Medulla oblongata (tissue), 1 donor: ENCODE data around the gene MCHR1.
"Not testable (repeated sequence)": the region's sequence is repeated elsewhere in the genome, so short reads cannot be mapped to it uniquely, and the experiment has no call there.

ENCODE experiments used
- DNase-seq: peaks from one replicate; pipeline ENCODE4 v3.0.0-alpha.2; 2015; ENCODE audit errors: extremely low spot score

The MCHR1 gene

DNA sequence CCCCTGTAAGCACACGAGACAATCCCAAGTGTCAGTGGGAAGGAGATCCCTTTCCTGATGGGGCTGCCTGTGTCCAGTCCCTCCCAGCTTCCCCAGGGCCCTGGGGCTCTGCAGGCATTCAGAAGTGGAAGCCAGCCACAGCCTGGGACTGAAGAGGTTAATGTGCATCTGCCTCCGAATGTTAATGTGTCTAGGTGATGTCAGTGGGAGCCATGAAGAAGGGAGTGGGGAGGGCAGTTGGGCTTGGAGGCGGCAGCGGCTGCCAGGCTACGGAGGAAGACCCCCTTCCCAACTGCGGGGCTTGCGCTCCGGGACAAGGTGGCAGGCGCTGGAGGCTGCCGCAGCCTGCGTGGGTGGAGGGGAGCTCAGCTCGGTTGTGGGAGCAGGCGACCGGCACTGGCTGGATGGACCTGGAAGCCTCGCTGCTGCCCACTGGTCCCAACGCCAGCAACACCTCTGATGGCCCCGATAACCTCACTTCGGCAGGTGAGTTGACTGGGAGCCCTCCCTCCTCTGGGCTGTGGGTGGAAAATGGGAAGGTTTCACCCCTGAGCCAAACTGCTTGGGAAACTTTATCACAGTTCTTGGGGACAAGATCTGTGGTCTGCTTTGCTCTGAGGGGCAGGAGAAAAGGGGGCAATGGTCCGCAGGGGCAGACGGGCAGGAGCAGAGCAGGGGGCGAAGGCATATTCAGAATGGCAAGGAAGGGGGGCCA is at the start of gene MCHR1:
Gene MCHR1, plus strand, starts transcription at position 236 of the 715 bp plus-strand sequence. Its CDS starts 169 bp downstream, at position 405.
- DNase-seq = no peak

- no peak for DNase-seq
Measured at GRCh38 chr22:40631925-40632324, 47.4 kb upstream of the MCHR1 start.

- no peak for DNase-seq
Measured at GRCh38 chr22:40633036-40633435, 46.2 kb upstream of the MCHR1 start.

- no peak for DNase-seq
Measured at GRCh38 chr22:40634119-40634903, 45.0 kb upstream of the MCHR1 start.

- peak; percentile 34 for DNase-seq
Measured at GRCh38 chr22:40635043-40635939, 44.0 kb upstream of the MCHR1 start.

DNA sequence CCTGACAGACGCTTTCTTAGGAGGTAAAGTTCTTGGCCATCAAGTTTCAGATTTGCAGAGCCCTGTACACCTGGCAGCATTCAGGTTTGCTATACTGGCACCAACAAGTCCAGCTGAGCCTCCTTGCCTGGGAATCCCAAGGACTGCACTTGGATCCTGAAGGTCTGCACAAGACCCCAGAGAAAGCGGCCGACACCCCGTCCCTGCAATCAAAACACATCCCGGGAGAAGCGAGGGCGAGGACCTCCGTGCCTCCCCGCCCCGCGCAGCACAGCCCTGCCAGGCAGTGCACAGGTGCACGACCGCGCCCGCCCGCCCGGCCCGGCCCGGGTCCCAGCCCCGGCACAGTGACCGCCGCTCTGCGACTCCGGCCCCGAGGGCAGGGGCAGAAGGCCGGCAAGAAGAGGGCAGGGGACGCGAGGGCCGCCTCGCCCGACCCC is 43.3 kb upstream of the MCHR1 start:
- DNase-seq = no peak

DNA sequence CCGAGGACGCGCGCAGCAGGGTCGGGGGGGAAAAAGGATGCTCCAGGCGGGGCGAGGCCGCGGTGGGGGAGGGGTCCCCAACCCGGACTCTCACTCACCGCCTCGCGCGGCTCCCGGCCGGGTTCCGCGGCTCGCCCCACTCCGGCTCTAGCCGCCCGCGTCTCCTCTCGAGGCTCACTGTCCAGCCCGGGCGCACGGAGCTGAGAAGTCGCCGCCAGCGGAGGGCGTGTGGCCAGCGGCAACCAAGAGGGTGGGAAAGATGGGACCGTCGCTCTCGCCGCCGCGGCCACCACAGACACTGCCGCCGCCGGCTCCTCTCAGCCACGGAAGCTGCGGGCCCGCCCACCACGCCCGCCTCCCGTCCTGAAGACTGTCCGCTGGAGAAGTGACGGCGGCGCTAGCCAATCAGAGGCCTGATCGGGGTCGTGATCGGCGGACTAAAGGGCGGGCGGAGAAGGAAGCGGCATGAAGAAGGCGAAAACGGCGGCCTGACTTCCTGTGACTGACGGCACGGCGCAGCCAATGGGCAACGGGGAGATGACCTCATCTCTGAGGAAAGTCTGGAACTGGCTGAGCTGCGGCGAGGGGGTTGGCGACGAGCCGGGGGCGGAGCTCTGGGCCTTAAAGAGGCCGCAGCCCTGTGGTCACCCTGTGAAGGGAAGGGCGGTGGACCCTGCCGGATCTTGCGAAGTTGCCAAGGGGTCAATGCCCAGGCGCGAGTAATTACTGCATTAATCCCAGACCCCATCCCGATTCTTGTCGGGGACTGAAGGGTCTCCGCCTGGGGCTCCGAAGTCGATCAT is 42.7 kb upstream of the MCHR1 start, which contains the start of gene MRTFA:
Gene MRTFA, minus strand, starts transcription at position 340 of the 803 bp plus-strand sequence.
- DNase-seq = peak; percentile 100

DNA sequence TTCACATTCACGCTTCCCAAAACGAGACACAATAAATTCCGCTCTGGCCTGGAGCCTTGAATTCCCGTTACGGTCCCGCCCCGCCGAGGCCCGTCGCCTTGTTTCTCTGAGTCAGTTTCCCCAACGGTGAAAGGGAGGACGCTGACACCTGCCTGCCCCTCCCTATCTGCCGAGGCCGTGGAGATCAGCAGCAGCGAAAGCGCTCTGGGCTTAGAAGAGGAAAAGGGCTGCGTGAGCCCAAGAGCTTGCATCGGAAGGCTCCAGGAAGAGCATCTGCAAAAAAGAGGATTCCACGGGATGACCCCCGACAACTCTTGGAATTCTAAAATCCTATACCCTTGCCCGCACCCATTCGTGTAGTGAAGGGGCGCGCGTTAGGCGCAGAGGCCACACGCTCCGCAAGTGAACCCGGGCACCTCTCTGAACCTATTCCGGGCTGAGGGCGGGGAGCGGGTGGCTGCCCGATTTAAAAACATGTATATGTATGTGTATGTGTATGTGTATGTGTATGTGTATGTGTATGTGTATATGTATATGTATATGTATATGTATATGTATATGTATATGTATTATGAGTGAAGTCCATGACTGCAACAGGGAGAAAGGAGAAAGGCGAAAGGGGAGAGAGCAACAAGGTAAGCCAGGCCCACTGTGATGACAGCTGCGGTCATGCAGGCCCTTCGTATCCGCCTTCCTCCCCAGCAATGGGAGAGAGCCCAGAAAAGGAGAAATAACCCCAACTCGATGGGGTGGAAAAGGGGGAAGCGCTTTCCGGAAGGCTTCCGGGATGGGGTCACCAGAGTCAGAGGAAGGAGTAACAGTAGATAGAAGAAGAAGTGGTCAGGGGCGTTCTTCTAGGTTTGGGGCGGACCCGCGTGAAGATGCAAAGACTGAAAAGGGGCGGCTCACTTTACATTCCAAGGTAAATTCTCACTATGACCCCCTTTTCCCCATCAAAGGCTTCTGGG is 41.8 kb upstream of the MCHR1 start:
- DNase-seq = peak; percentile 58

DNA sequence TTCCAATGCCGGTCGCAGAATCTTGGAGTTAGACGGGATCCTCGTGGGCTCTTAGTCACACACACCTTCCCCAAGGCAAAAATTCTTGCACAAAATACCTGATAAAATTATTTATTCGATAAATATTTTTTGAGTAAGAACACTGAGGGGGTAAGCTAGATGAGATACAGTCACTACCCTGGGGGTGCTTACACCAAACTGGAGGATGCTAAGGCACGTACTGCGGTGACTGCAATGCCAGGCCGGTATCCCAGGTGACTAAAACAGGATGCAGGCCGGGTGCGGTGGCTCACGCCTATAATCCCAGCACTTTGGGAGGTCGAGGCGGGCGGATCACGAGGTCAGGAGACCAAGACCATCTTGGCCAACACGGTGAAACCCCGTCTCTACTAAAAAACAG is 41.0 kb upstream of the MCHR1 start:
- no peak for DNase-seq

DNA sequence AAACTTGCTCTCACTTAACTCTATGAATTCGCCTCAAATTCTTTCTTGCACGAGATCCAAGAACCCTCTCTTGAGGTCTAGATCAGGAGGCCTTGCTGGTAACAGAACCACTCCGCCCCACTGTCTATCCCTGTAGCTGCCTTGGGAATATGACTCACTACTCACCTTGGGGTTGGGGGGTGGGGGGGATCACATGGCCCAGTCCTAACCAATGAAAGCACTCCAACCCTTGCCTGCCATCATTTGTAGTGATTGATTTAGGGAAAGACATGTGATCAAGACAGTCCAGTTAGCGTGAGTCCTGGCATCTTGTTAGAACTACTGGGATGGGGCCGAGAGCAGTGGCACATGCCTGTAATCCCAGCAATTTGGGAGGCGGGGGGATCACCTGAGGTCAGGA is 38.0 kb upstream of the MCHR1 start:
- no peak for DNase-seq

DNA sequence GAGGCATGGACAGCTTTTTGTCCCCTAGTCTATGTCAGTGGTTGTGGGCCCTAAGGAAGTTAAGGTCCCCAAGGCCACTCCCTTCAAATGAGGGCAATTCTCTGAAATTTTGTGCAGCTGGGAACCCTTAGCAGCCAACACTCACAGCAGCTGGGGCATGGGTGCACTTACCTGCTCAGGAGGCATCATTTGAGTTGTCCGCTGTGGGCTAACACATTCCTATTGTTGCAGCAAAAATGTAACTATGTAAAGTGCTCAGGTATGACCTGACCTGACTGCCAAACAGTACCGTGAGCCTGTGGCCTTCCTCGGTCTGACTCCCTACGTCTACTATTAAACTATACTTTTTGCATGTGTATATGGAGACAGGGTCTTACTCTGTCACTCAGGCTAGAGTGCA is 37.0 kb upstream of the MCHR1 start:
- no peak for DNase-seq

- DNase-seq = no peak
Measured at GRCh38 chr22:40645579-40646197, 33.6 kb upstream of the MCHR1 start.

DNA sequence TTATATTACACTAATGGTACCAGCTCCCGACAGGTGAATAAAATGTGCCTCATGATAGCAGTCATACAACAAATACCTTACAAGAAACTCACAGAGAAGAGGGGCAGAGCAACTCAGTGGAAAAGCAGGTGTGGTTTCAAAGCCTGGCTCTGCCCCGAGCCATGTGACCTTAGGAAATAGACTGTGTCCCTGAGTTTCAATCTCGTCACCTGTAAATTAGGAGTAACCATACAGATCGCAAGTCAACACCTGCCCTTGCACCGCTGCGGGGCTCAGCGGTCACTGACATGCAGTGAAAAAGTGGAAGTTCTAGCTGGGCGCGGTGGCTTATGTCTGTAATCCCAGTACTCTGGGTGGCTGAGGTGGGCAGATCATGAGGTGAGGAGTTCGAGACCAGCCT is 30.9 kb upstream of the MCHR1 start:
- no peak for DNase-seq

DNA sequence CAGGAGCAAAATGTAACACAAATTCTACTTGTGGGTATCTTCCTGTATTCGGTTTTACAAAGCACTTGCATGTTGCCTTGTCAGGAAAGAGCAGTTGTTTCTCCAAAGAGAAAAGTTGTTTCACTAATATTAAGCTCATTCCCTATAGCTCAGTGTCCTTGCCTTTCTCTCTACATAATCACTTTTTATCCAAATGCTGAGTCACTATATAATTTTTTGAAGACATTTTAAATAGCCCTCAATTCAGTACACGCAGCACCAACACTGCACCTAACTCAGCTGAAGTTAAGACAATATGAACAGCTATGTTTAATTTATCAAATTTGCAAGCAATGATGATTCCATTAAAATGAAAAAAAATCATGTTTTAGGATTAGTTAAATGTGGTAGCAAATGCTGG is 28.2 kb upstream of the MCHR1 start:
- no peak for DNase-seq

DNA sequence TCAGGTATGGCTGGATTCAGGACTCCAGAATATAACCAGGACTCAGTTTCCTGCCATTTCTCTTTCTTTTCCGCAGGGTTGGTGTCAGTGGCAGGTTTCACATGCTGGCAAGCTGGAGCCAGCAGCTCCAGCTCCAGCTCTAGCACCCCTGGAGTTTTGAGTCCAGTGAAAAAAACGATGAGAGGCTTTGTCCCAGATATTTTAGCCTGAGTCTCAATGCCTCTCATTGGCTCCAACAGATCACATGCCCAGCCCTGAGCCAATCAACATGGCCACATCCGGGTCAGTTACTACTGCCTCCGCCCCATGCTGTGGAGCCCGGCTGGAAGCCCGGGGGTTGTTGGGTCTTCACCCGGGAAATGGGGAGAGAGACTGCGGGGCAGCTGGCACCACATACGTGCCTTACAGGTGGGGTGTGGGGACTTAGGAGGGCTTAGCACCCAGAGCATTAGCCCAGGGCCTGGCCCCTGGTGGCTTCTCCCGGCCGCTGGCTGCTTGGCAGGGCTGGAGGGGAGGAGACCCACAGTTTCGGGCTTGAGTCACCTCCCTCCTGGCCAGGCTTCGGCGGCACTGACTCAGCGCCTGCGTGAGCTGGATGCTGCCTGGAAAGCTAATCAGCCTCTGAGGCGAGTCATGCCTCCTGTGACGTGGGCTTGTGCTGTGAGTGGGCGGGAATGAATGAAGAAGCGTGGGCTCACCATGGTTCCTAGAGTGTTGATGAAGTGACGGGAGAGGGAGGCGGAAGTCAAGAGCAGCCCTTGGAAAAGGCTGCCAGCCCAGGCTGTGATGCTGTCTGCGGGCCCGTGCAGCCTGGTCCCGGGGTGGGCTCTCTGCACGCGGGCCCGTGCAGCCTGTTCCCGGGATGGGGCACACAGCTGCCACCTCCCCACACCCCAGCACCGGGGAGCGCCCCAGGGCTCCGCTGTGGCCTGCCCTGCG is 27.5 kb upstream of the MCHR1 start:
- peak; percentile 98 for DNase-seq

DNA sequence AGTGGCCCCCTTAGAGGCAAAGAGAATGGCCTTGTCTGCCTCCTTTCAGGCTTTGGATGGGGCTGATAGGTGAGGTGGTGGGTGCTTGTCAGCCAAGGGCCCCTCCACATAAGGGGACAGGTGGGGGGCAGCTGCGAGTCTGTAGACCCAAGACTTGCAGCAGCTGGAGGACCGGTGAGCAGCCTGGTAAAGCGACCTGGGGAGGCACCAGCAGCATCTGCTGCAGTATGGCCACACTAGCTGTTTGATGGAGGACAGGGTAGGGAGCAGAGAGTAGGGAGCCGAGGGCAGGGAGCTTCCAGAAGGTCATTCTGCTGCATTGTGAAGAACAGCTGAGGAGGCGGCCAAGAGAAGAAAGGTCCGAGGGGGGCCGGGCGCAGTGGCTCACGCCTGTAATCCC is 25.9 kb upstream of the MCHR1 start:
- no peak for DNase-seq

- peak; percentile 83 for DNase-seq
Measured at GRCh38 chr22:40654522-40655167, 24.6 kb upstream of the MCHR1 start.

GRCh38 chr22:40655941-40656340 is 23.3 kb upstream of the MCHR1 start:
- not testable (repeated sequence) for DNase-seq
